Nephron (organoid): ENCODE data around the gene GNE.

ENCODE experiments used
- H3K27ac Mint-ChIP-seq, 3 experiments: 2 replicates each; pipeline ENCODE4 v1.8.0; 2020; ENCODE audit warnings: mixed read lengths in 3 of 3, mild to moderate bottlenecking in 2 of 3, moderate library complexity in 1 of 3
- H3K27me3 Mint-ChIP-seq: 2 replicates; pipeline ENCODE4 v1.8.0; 2021; ENCODE audit warnings: low read depth, mild to moderate bottlenecking, moderate library complexity, mixed read lengths
- H3K36me3 Mint-ChIP-seq: 2 replicates; pipeline ENCODE4 v1.8.0; 2020; ENCODE audit warnings: low read depth, mixed read lengths
- H3K4me1 Mint-ChIP-seq: 2 replicates; pipeline ENCODE4 v1.8.0; 2020; ENCODE audit warnings: mixed read lengths
- H3K4me3 Mint-ChIP-seq, 3 experiments: 2 replicates each; pipeline ENCODE4 v1.8.0; 2020; ENCODE audit warnings: mild to moderate bottlenecking in 3 of 3, mixed read lengths in 3 of 3, moderate library complexity in 2 of 3
- H3K9me3 Mint-ChIP-seq: 2 replicates; pipeline ENCODE4 v1.8.0; 2020; ENCODE audit warnings: mixed read lengths
- TF ChIP-seq, protein P1 (sequence below), 3 experiments: fragments of 200-600 bp; sonication (generic); IDR thresholded peaks; one replicate each; pipeline ENCODE4 v1.5.0; 2021; ENCODE audit warnings: antibody characterized with exemption in 3 of 3; ENCODE audit not compliant: unreplicated experiment in 3 of 3

Gene GNE

DNA sequence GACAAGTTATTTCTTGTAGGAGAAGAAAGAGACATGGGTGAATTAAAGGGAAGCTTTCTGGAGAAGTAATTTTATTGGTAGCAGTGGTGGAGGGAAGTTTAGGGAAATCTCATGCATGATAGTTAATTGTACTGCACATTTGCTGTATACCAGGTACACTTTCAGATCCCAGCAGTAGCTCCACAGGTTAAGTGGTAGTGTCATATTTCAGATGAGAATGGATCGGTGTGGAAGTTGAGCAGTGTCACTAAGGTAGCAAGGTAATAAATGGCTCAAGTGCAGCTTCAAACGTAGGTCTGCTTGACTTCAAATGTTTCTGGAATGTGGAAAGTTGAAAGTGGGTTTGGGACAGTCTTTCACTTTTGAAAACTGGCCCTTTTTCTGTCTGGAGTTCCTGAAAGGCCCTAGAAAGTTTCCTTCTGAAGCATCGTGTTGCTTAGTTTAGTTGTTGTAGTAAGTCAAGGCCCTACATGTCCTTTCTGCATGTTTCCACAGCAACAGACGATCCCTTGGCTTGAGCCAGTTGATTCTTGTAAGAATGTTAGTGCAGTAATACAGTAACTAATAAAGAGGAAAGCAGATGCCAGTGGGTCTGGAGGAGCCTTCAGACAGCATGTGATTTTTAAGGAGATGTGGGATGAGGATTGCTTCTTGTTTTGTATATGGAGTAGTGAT is 63.8 kb downstream of the GNE start:
- Mint-ChIP-seq H3K9me3 (no peaks in the 10 kb centered on the region), H3K36me3 (peaks cover 30% of the 10 kb centered on the region), H3K4me3 (peak overlapping the region; percentile 31 to 59 (median 47)), H3K27me3 (no peaks in the 10 kb centered on the region), H3K4me1 (peaks cover 47% of the 10 kb centered on the region), H3K27ac (peak overlapping the region; percentile 64 to 92 (median 88))
- TF ChIP-seq, protein P1, sequence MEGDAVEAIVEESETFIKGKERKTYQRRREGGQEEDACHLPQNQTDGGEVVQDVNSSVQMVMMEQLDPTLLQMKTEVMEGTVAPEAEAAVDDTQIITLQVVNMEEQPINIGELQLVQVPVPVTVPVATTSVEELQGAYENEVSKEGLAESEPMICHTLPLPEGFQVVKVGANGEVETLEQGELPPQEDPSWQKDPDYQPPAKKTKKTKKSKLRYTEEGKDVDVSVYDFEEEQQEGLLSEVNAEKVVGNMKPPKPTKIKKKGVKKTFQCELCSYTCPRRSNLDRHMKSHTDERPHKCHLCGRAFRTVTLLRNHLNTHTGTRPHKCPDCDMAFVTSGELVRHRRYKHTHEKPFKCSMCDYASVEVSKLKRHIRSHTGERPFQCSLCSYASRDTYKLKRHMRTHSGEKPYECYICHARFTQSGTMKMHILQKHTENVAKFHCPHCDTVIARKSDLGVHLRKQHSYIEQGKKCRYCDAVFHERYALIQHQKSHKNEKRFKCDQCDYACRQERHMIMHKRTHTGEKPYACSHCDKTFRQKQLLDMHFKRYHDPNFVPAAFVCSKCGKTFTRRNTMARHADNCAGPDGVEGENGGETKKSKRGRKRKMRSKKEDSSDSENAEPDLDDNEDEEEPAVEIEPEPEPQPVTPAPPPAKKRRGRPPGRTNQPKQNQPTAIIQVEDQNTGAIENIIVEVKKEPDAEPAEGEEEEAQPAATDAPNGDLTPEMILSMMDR (IDR thresholded peaks at IDR 0.05; ENCODE audit: unreplicated experiment in 3 of 3) = no peak

DNA sequence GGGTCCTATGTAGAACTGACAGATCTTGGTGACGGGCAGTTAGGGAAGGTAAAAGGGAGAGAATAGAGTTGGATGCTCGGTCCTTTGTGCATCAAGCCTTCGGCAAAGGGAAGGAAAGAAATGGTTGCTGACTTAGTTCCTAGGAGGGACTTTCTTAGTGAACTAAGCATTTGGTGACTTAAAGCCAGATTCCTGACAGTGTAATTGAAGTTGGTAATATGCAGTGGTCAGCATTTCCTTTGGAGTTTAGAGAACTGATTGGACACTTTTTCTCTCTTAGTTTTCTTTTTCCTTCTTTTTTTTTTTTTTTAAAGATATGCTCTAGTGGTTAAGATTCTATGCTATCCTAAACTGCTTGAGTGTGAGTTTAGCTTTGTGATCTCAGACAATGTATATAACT is 65.2 kb downstream of the GNE start:
- Mint-ChIP-seq H3K4me1 (peaks cover 47% of the 10 kb centered on the region), H3K27me3 (no peaks in the 10 kb centered on the region), H3K4me3 (peak overlapping the region; percentile 88 to 90 (median 89)), H3K9me3 (no peaks in the 10 kb centered on the region), H3K27ac (peak overlapping the region; percentile 64 to 92 (median 91)), H3K36me3 (peaks cover 24% of the 10 kb centered on the region)
- TF ChIP-seq, protein P1 (IDR thresholded peaks at IDR 0.05; ENCODE audit: unreplicated experiment in 3 of 3) = no peak

DNA sequence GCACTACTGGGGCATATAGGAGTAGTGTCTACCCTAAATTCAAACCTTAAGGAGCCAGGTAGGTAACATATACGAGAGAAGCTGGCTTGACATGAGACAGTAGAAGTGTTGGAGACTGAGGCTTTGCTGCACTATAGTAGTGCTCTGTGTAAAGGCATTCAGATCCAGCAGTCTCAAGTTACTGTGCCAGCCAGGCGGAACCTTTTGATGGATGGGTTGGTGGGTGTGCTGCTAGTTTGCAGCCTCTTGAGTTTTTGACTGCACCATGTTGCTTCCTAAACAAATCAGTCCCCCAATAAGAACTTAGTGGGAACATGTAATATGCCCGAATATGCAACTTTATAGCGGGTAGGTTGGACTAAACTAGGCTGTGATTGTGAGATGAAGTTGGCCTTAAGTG is 66.1 kb downstream of the GNE start:
- H3K36me3 Mint-ChIP-seq = peaks cover 19% of the 10 kb centered on the region
- peak overlapping the region; percentile 64 to 92 (median 91) for H3K27ac Mint-ChIP-seq
- peak overlapping the region; percentile 88 to 90 (median 89) for H3K4me3 Mint-ChIP-seq
- no peaks in the 10 kb centered on the region for H3K27me3 Mint-ChIP-seq
- TF ChIP-seq, protein P1 (IDR thresholded peaks at IDR 0.05; ENCODE audit: unreplicated experiment in 3 of 3) = no peak
- H3K4me1 Mint-ChIP-seq = peaks cover 42% of the 10 kb centered on the region
- no peaks in the 10 kb centered on the region for H3K9me3 Mint-ChIP-seq

DNA sequence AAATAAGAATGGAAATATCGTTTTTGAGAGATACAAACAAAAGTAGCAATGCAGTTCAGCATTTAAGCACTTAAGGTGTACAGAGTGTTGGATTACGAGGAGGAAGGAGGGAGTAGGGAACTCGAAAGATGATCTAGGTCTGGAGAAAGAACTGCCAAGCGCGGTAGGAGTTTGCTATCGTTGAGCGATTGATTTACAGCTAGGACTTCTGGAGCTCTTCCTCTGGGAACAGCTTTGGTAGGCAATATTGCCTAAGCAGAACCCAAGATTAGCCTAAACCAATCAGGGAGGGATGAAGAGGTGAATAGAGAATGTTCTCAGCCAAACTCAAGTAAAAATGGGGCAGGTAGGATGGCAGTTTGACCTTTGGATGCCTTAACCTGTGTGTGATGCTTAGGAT is 66.6 kb downstream of the GNE start:
- Mint-ChIP-seq H3K4me3 (peak overlapping the region; percentile 88 to 90 (median 89)), H3K27ac (peak overlapping the region; percentile 64 to 92 (median 80)), H3K4me1 (peaks cover 42% of the 10 kb centered on the region), H3K36me3 (peaks cover 19% of the 10 kb centered on the region), H3K27me3 (no peaks in the 10 kb centered on the region), H3K9me3 (no peaks in the 10 kb centered on the region)
- TF ChIP-seq, protein P1 (IDR thresholded peaks at IDR 0.05; ENCODE audit: unreplicated experiment in 3 of 3) = no peak

DNA sequence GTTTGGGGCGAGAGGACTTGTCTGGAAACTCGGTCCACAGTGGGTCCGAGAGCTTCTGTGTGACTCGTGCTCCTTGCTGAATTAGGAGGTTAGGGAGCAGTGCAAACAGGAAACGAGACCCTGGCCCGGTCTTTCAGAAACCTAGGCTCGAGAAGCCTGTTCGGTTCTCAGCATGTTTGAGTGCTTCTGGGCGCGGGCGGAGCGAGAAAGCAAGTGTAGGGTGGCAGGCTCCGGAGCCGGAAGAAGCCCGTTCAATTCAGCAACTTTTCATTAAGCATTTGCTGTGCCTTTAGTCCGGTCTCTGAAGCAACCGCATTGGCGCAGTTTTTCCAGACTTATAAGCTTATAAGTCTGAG is 67.0 kb downstream of the GNE start:
- Mint-ChIP-seq H3K36me3 (peaks cover 19% of the 10 kb centered on the region), H3K9me3 (no peaks in the 10 kb centered on the region), H3K4me1 (peaks cover 42% of the 10 kb centered on the region), H3K27ac (peak overlapping the region; percentile 64 to 92 (median 80)), H3K27me3 (no peaks in the 10 kb centered on the region), H3K4me3 (peak overlapping the region; percentile 88 to 90 (median 89))
- TF ChIP-seq, protein P1 (IDR thresholded peaks at IDR 0.05; ENCODE audit: unreplicated experiment in 3 of 3) = no peak
